IMR-90 (cell line): ENCODE measurements around the gene FAM53B. TPM values are rescaled to one million over a fixed set of nuclear protein-coding genes. Genes with fewer than 3 reads are reported as not detected.

ENCODE experiments used
- ATAC-seq: fragments of 200-7000 bp; cut with Tn5 transposase; 2 replicates; pipeline ENCODE4 v1.9.1; 2020; ENCODE audit warnings: low read depth, mild to moderate bottlenecking, moderate library complexity
- BruUV-seq: library from RNA; stranded (reverse); fragments of 400-500 nt; replicated peaks from 2 replicates; lab custom pipeline; 2021; lab: Mats Ljungman, UMichigan
- CTCF ChIA-PET: fragments of 300-600 bp; formaldehyde crosslinking; extraction: SDS; loops from one replicate; lab custom pipeline; 2021; ENCODE audit warnings: antibody characterized with exemption; lab: Yijun Ruan, JAX
- POLR2A ChIA-PET: fragments of 300-600 bp; sonication (Branson Sonifier 250); formaldehyde crosslinking; loops from one replicate; lab custom pipeline; 2022; ENCODE audit warnings: antibody characterized with exemption; ENCODE audit not compliant: unreplicated experiment; lab: Charles Lee
- DNase-seq: peaks from one replicate; pipeline ENCODE4 v3.0.0; 2013
- H2AFZ ChIP-seq: replicated peaks from 2 replicates; pipeline ENCODE3; 2013; ENCODE audit warnings: low read length, mild to moderate bottlenecking; ENCODE audit not compliant: poor library complexity
- H2AK5ac ChIP-seq: 2 replicates; pipeline ENCODE4 v1.6.1; 2013; ENCODE audit warnings: low read depth, low read length, inconsistent platforms
- H2AK9ac ChIP-seq: replicated peaks from 2 replicates; pipeline ENCODE3; 2013; ENCODE audit warnings: mild to moderate bottlenecking, low read depth, low read length, moderate library complexity; ENCODE audit not compliant: poor library complexity
- H2BK120ac ChIP-seq: 2 replicates; pipeline ENCODE4 v1.6.1; 2013; ENCODE audit warnings: low read depth, low read length, inconsistent platforms
- H2BK15ac ChIP-seq: 3 replicates; pipeline ENCODE4 v1.6.1; 2013; ENCODE audit warnings: low read depth, low read length, inconsistent platforms
- H2BK20ac ChIP-seq: 2 replicates; pipeline ENCODE4 v1.6.1; 2013; ENCODE audit warnings: low read depth, mild to moderate bottlenecking, inconsistent platforms, low read length, moderate library complexity
- H2BK5ac ChIP-seq: 2 replicates; pipeline ENCODE4 v1.6.1; 2013; ENCODE audit warnings: mild to moderate bottlenecking, low read depth, low read length, inconsistent platforms; ENCODE audit not compliant: poor library complexity, severe bottlenecking
- H3K14ac ChIP-seq: replicated peaks from 2 replicates; pipeline ENCODE4 v1.6.1; 2013; ENCODE audit warnings: low read depth, low read length, inconsistent platforms
- H3K18ac ChIP-seq: 2 replicates; pipeline ENCODE4 v1.6.1; 2013; ENCODE audit warnings: low read depth, low read length, control low read depth
- H3K23ac ChIP-seq: 2 replicates; pipeline ENCODE4 v1.6.1; 2013; ENCODE audit warnings: low read depth, low read length, inconsistent platforms
- H3K27ac ChIP-seq: 2 replicates; pipeline ENCODE4 v1.5.1; 2013; ENCODE audit warnings: mild to moderate bottlenecking, control low read depth, low read length; ENCODE audit not compliant: insufficient read depth
- H3K27me3 ChIP-seq: 2 replicates; pipeline ENCODE4 v1.6.1; 2013; ENCODE audit warnings: low read length; ENCODE audit not compliant: control insufficient read depth, insufficient read depth
- H3K36me3 ChIP-seq: 2 replicates; pipeline ENCODE4 v1.6.1; 2013; ENCODE audit warnings: low read length, mixed read lengths; ENCODE audit not compliant: control insufficient read depth, insufficient read depth
- H3K4ac ChIP-seq: 2 replicates; pipeline ENCODE4 v1.6.1; 2013; ENCODE audit warnings: low read depth, low read length, inconsistent platforms
- H3K4me1 ChIP-seq: 2 replicates; pipeline ENCODE4 v1.6.1; 2013; ENCODE audit warnings: low read length, mixed read lengths; ENCODE audit not compliant: control insufficient read depth, insufficient read depth
- H3K4me2 ChIP-seq: 2 replicates; pipeline ENCODE4 v1.6.1; 2013; ENCODE audit warnings: low read depth, mild to moderate bottlenecking, control low read depth, low read length, moderate library complexity
- H3K4me3 ChIP-seq: 2 replicates; pipeline ENCODE4 v1.5.1; 2013; ENCODE audit warnings: low read depth, mild to moderate bottlenecking, control low read depth, low read length, moderate library complexity; ENCODE audit not compliant: insufficient read depth
- H3K56ac ChIP-seq: 2 replicates; pipeline ENCODE4 v1.6.1; 2013; ENCODE audit warnings: low read length, inconsistent platforms; ENCODE audit not compliant: insufficient read depth; ENCODE audit errors: extremely low read depth
- H3K79me1 ChIP-seq, 2 experiments: 2 replicates each; pipeline ENCODE4 v1.6.1; 2013; ENCODE audit warnings: low read length in 2 of 2, inconsistent platforms in 1 of 2, low read depth in 1 of 2
- H3K9ac ChIP-seq: 2 replicates; pipeline ENCODE4 v1.6.1; 2013; ENCODE audit warnings: low read depth, low read length, control low read depth
- H3K9me1 ChIP-seq: 2 replicates; pipeline ENCODE4 v1.6.1; 2013; ENCODE audit warnings: low read length, inconsistent platforms; ENCODE audit not compliant: insufficient read depth
- H3K9me3 ChIP-seq: 2 replicates; pipeline ENCODE4 v1.6.1; 2013; ENCODE audit warnings: low read length; ENCODE audit not compliant: control insufficient read depth, insufficient read depth
- H4K20me1 ChIP-seq: 2 replicates; pipeline ENCODE4 v1.6.1; 2013; ENCODE audit warnings: low read length, inconsistent platforms; ENCODE audit not compliant: insufficient read depth
- H4K5ac ChIP-seq: 2 replicates; pipeline ENCODE4 v1.6.1; 2013; ENCODE audit warnings: mild to moderate bottlenecking, low read depth, low read length, control low read depth
- H4K8ac ChIP-seq, 2 experiments: 2 replicates each; pipeline ENCODE4 v1.6.1; 2013; ENCODE audit warnings: low read depth in 2 of 2, low read length in 2 of 2, control low read depth in 1 of 2, inconsistent platforms in 1 of 2
- H4K91ac ChIP-seq: 2 replicates; pipeline ENCODE4 v1.6.1; 2013; ENCODE audit warnings: low read depth, low read length, inconsistent platforms; ENCODE audit not compliant: insufficient read depth
- CEBPB ChIP-seq: IDR thresholded peaks from 2 replicates; pipeline ENCODE4 v1.6.1; 2012; ENCODE audit warnings: low read depth, low read length, improper control_type of control experiment
- FOS ChIP-seq: fragments of 150-350 bp; IDR thresholded peaks from 2 replicates; pipeline ENCODE4 v1.6.1; 2016; ENCODE audit warnings: low read depth, low read length
- NFE2L2 ChIP-seq: fragments of 150-350 bp; IDR thresholded peaks from 2 replicates; pipeline ENCODE4 v1.6.1; 2016; ENCODE audit warnings: low read depth, mild to moderate bottlenecking, low read length
- RAD21 ChIP-seq: IDR thresholded peaks from 2 replicates; pipeline ENCODE4 v1.6.1; 2012; ENCODE audit warnings: low read length, improper control_type of control experiment
- WGBS, 2 experiments: methylation state at CpG; one replicate each; pipeline versions ENCODE4 v1.1.5 to v1.1.7; 2013; ENCODE audit warnings: missing lambda C conversion rate in 2 of 2; ENCODE audit not compliant: insufficient read length in 1 of 2; ENCODE audit errors: extremely low coverage in 2 of 2; 5-methylcytosine and 5-hydroxymethylcytosine counted together
- dilution Hi-C: fragments of 300-500 bp; cut with HindIII; formaldehyde crosslinking; loops from one replicate; pipeline ENCODE4 v1.14.3; 2018; ENCODE audit warnings: low sequenced_read_pairs; ENCODE audit not compliant: unreplicated experiment
- in situ Hi-C: fragments of 300-500 bp; cut with MboI; formaldehyde crosslinking; loops from 3 replicates; pipeline ENCODE4 v1.14.3; 2019; ENCODE audit warnings: low sequenced_read_pairs, inconsistent platforms, mixed read lengths
- intact Hi-C: fragments of 100-400 bp; cut with micrococcal nuclease; formaldehyde crosslinking; loops from 2 replicates; pipeline ENCODE4 v1.10.0; 2022
- polyA plus RNA-seq, 3 experiments: library from polyadenylated mRNA; depleted of rRNA; stranded (reverse); fragments of >200 nt; gene quantifications; 2 replicates each; pipeline ENCODE4 v1.2.3, GENCODE V29; 2012; ENCODE audit warnings: low replicate concordance in 1 of 3
- total RNA-seq: library from RNA; depleted of rRNA; stranded (reverse); fragments of >200 nt; gene quantifications from 2 replicates; pipeline ENCODE4 v1.2.3, GENCODE V29; 2012

The FAM53B gene
- total and polyA plus RNA-seq, 2 of the 4 experiments (the other 2 are of a cell fraction), result 3.8 to 5.7 TPM

DNA sequence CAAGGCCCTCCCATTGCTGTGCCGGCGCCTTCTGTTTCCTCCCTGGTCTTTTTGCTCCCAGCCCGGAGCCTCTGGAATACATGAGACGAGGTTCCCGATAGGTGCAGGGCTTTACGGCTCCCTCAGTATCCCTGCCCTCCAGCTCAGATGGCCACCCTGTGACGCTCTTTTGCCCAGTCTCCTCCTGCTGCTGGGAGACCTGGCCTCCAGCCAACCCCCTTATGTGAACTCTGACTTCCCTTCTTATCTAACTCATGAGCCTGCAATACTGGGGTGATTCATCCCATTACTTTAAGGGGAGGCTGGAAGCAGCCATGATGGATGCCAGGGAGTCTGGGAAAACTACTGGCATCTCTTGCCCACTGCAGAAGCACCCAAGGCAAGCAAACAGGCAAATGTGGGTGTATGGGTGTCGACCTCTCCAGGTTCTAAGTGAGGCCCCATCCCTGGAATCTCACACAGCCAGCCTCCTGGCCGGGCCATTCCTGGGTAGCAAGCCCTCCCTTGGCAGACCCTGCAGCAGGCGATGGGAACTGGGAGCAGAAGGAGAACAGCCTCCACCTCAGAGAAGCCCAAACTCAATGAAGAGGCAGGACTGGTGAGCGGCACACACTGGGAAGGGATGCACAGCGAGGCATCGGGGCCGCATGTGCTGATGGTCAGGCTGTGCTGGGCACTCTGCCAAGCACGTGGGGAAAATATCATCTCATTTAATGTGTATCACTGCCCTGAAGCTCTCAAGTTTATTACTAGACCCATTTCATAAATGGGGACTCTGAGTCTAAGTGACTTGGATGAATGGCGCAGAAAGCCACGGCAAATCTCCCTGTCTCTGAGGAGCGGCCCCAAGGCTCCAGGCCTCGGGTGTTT, 97.5 kb downstream of the FAM53B start:
- no peak overlapping the region for H3K18ac ChIP-seq
- no peaks in the 10 kb centered on the region; the same call in 1 of the 2 replicates for H4K20me1 ChIP-seq

More for the DNA sequence above, 97.5 kb downstream of the FAM53B start:
- Histone ChIP-seq H2AK9ac (peak overlapping the region; percentile 51), H3K9ac (no peak overlapping the region), H3K9me1 (peaks cover 33% of the 10 kb centered on the region), H2BK120ac (peak overlapping the region; percentile 32; the same call in 1 of the 2 replicates), H3K4ac (0 out of 2 replicates have a peak overlapping the region, but pooled peaks have one; percentile 17), H4K91ac (peak overlapping the region; percentile 36; the same call in 1 of the 2 replicates), H3K27me3 (no peaks in the 10 kb centered on the region), H2AFZ (peak overlapping the region; percentile 67), H3K27ac (no peak overlapping the region), H2BK5ac (no peak overlapping the region), H3K4me1 (peaks cover 27% of the 10 kb centered on the region), H4K8ac (peak overlapping the region in 1 of 2 experiments; percentile 38; a peak in 1 of 4 replicates), H3K4me3 (no peak overlapping the region), H2BK20ac (no peak overlapping the region), H3K23ac (no peak overlapping the region), H3K36me3 (no peaks in the 10 kb centered on the region), H3K9me3 (no peaks in the 10 kb centered on the region), H4K5ac (no peak overlapping the region), H3K14ac (no peak overlapping the region), H2AK5ac (no peak overlapping the region), H3K79me1 (peaks cover 20 to 30% of the 10 kb centered on the region in 2 experiments; a peak in 3 of 4 replicates), H2BK15ac (no peak overlapping the region), H3K4me2 (no peak overlapping the region), H3K56ac (no peak overlapping the region)
- DNase-seq, result peak; percentile 88
- no TSS peak for BruUV-seq
- ChIA-PET CTCF (no interaction called here), POLR2A (no interaction called here)
- TF ChIP-seq CEBPB (peak; percentile 74), FOS (peak; percentile 61; the same call in 1 of the 2 replicates), NFE2L2 (peak; percentile 20; the same call in 1 of the 2 replicates), RAD21 (no peak)
- in situ Hi-C loops (no loop called here), dilution Hi-C loops (no loop called here), intact Hi-C loops (loop anchor here (5.0 kb wide), 1 partner anchor 96 kb away; the partner anchor contains the start of gene FAM53B)
- WGBS, 2 experiments, result 81% methylated on average over 3 of the region's 19 CpGs; no CpG with 5 or more reads in 1 of the 2 experiments
- peak; percentile 57 for ATAC-seq
